OCI-LY7 (cell line): ENCODE data around the gene DHX29. TPM values are rescaled to one million over a fixed set of nuclear protein-coding genes. Genes with fewer than 3 reads are reported as not detected.

Experiments used
- BruUV-seq: library from RNA; stranded (reverse); fragments of 400-500 nt; replicated peaks from 2 replicates; lab custom pipeline; 2021; lab: Mats Ljungman, UMichigan
- CTCF ChIA-PET: fragments of 300-600 bp; sonication (Branson Sonifier 250); formaldehyde crosslinking; loops from one replicate; lab custom pipeline; 2022; ENCODE audit warnings: antibody characterized with exemption; ENCODE audit not compliant: unreplicated experiment; lab: Charles Lee
- POLR2A ChIA-PET: fragments of 300-600 bp; sonication (Branson Sonifier 250); formaldehyde crosslinking; loops from one replicate; lab custom pipeline; 2022; ENCODE audit warnings: antibody characterized with exemption; lab: Charles Lee
- DNase-seq: peaks from one replicate; pipeline ENCODE4 v3.0.0-alpha.2; 2015; ENCODE audit warnings: low spot score
- H2AFZ ChIP-seq: fragments of 200-600 bp; sonication (generic), shearing (Covaris generic); 2 replicates; pipeline ENCODE4 v1.6.1; 2014; ENCODE audit warnings: mild to moderate bottlenecking, antibody characterized with exemption, low read length, moderate library complexity
- H3K27ac ChIP-seq: fragments of 200-600 bp; sonication (generic); 2 replicates; pipeline ENCODE4 v1.5.1; 2014; ENCODE audit warnings: mixed run types, low read depth, mild to moderate bottlenecking, moderate library complexity, low read length, inconsistent platforms; ENCODE audit not compliant: poor library complexity, severe bottlenecking
- H3K36me3 ChIP-seq: fragments of 200-600 bp; sonication (generic); 2 replicates; pipeline ENCODE4 v1.6.1; 2014; ENCODE audit warnings: mild to moderate bottlenecking, antibody characterized with exemption, low read length, moderate library complexity, mixed read lengths; ENCODE audit not compliant: insufficient read depth
- H3K4me1 ChIP-seq: fragments of 200-600 bp; sonication (generic); 2 replicates; pipeline ENCODE4 v1.5.1; 2014; ENCODE audit warnings: mild to moderate bottlenecking, low read length; ENCODE audit not compliant: insufficient read depth, poor library complexity, severe bottlenecking
- H3K4me2 ChIP-seq: fragments of 200-600 bp; sonication (generic); 2 replicates; pipeline ENCODE4 v1.6.1; 2014; ENCODE audit warnings: mild to moderate bottlenecking, low read length
- H3K4me3 ChIP-seq: fragments of 200-600 bp; sonication (generic); 2 replicates; pipeline ENCODE4 v1.5.1; 2014; ENCODE audit warnings: mild to moderate bottlenecking, low read depth, low read length; ENCODE audit not compliant: poor library complexity, severe bottlenecking
- H3K79me2 ChIP-seq: fragments of 200-600 bp; sonication (generic); 2 replicates; pipeline ENCODE4 v1.6.1; 2016; ENCODE audit warnings: low read depth, mild to moderate bottlenecking, low read length, moderate library complexity, mixed read lengths; ENCODE audit not compliant: insufficient read depth
- H3K9me2 ChIP-seq: fragments of 200-600 bp; sonication (generic); 2 replicates; pipeline ENCODE4 v1.6.1; 2016; ENCODE audit warnings: mild to moderate bottlenecking, low read length, mixed read lengths; ENCODE audit not compliant: insufficient read depth
- H3K9me3 ChIP-seq: fragments of 200-600 bp; sonication (generic); 2 replicates; pipeline ENCODE4 v1.6.1; 2014; ENCODE audit warnings: mild to moderate bottlenecking, mixed run types, low read length, mixed read lengths
- H4K20me1 ChIP-seq: fragments of 200-600 bp; sonication (generic); 2 replicates; pipeline ENCODE4 v1.6.1; 2014; ENCODE audit warnings: mild to moderate bottlenecking, antibody characterized with exemption, low read length, moderate library complexity, mixed read lengths; ENCODE audit not compliant: insufficient read depth
- EZH2phosphoT487 ChIP-seq: fragments of 200-600 bp; sonication (generic); IDR thresholded peaks from 2 replicates; pipeline ENCODE4 v1.6.1; 2018; ENCODE audit warnings: low read depth, borderline replicate concordance, mild to moderate bottlenecking, mixed run types, antibody characterized with exemption, low read length, moderate library complexity, mixed read lengths
- intact Hi-C: fragments of 100-400 bp; cut with micrococcal nuclease; formaldehyde crosslinking; loops from one replicate; pipeline ENCODE4 v1.10.0; 2022; ENCODE audit not compliant: unreplicated experiment
- total RNA-seq, 2 experiments: library from RNA; depleted of rRNA in 1 of 2; stranded (reverse); fragments of >200 nt in 1 of 2; shearing (Covaris generic) in 1 of 2; gene quantifications; 2 replicates each; pipeline ENCODE4 v1.2.3, GENCODE V29; 2014 to 2022
- TF ChIP-seq, protein P1 (sequence below): fragments of 200-600 bp; sonication (generic); conservative IDR thresholded peaks from 2 replicates; pipeline ENCODE4 v1.5.1; 2014; ENCODE audit warnings: mild to moderate bottlenecking, antibody characterized with exemption, low read length, moderate library complexity, mixed read lengths

DHX29 gene
- total RNA-seq, 2 experiments from 2014 or later: 12.7 to 19.9 TPM

DNA sequence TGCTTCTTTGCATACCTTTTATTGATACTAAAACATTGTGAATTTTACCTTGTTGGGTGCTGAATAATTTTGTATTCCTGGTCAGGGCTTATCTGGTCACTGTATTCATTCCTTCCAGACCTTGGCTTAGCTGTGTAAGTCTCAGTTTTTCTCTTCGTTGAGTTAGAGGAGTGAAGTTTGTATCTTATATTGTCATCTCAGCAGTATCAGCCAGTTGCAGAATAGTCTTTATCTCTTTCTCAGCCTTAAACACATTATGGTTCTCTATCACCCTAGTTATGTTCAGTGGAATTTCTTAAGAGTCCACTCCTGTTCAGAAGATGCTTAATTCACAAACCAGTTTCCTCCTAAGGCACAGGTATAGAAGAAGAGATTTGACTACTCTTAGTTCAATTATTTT, 25.5 kb upstream of the DHX29 start:
- Histone ChIP-seq H2AFZ (no peak overlapping the region), H3K79me2 (peaks cover 91% of the 10 kb centered on the region), H4K20me1 (peaks cover 16% of the 10 kb centered on the region; the same call in 1 of the 2 replicates), H3K9me3 (no peaks in the 10 kb centered on the region), H3K36me3 (peaks cover 92% of the 10 kb centered on the region), H3K4me3 (no peak overlapping the region), H3K9me2 (no peaks in the 10 kb centered on the region), H3K27ac (no peak overlapping the region), H3K4me1 (no peaks in the 10 kb centered on the region), H3K4me2 (no peak overlapping the region)
- TF ChIP-seq EZH2phosphoT487: no peak
- TF ChIP-seq, protein P1, sequence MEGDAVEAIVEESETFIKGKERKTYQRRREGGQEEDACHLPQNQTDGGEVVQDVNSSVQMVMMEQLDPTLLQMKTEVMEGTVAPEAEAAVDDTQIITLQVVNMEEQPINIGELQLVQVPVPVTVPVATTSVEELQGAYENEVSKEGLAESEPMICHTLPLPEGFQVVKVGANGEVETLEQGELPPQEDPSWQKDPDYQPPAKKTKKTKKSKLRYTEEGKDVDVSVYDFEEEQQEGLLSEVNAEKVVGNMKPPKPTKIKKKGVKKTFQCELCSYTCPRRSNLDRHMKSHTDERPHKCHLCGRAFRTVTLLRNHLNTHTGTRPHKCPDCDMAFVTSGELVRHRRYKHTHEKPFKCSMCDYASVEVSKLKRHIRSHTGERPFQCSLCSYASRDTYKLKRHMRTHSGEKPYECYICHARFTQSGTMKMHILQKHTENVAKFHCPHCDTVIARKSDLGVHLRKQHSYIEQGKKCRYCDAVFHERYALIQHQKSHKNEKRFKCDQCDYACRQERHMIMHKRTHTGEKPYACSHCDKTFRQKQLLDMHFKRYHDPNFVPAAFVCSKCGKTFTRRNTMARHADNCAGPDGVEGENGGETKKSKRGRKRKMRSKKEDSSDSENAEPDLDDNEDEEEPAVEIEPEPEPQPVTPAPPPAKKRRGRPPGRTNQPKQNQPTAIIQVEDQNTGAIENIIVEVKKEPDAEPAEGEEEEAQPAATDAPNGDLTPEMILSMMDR: no peak
- ChIA-PET POLR2A (no interaction called here), CTCF (no interaction called here)
- no TSS peak for BruUV-seq
- intact Hi-C loops: no loop called here
- DNase-seq: no peak

DNA sequence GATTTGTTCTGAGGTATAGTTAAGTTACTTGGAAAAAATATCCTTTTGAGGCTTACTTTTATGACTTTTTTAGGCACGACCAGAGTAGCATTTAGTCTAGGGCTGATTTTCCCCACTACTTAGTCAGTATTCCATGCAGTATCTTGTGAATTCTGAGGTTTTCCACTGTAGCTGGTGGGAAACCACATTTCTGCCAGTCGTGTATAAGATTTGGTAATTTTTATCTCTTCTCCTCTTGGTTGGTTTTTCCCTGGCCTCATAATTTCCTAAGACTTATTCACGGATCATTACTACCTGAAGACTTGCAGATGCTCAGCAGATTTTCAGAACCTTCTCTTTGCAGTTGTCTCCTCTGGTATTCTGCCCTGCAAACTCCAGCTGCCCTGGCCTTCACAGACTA, 23.8 kb upstream of the DHX29 start:
- Histone ChIP-seq H2AFZ (no peak overlapping the region), H3K79me2 (peaks cover 81% of the 10 kb centered on the region), H3K4me3 (no peak overlapping the region), H3K4me2 (no peak overlapping the region), H3K36me3 (peaks cover 96% of the 10 kb centered on the region), H4K20me1 (peaks cover 16% of the 10 kb centered on the region; the same call in 1 of the 2 replicates), H3K4me1 (no peaks in the 10 kb centered on the region), H3K27ac (no peak overlapping the region), H3K9me2 (no peaks in the 10 kb centered on the region), H3K9me3 (no peaks in the 10 kb centered on the region)
- no peak for DNase-seq
- ChIA-PET CTCF (no interaction called here), POLR2A (no interaction called here)
- TF ChIP-seq, protein P1: no peak
- TF ChIP-seq EZH2phosphoT487: no peak
- BruUV-seq: no TSS peak
- intact Hi-C loops: no loop called here

DNA sequence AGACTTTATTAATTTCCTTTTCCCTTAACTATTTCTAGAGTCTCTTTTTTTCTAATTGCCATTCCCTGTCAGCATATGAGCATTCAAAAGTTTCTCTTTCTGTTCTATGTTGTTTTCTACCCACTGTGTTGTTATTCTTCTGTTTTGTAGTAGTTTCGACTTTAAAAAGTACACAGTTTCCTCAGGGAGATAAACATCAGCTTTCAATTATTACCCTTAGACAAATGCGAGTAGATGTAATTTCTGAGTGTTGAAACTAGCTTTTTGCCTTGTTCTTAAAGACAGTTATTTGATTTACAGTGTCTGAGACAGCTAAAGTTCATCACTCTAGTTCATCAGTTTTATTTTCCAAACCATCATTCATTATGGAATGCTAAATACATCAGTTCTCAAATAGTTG, 19.8 kb upstream of the DHX29 start:
- intact Hi-C loops: loop anchor here (5.0 to 10.0 kb wide), 2 partner anchors 208 to 365 kb away; partner anchors contain the start of gene PLPP1
- ChIA-PET CTCF (no interaction called here), POLR2A (interaction anchor here (0.5 to 1.5 kb wide), 3 partner anchors 20 to 855 kb away, joined by 3 to 5 read pairs (median 4); partner anchors contain the start of gene DHX29)
- Histone ChIP-seq H3K36me3 (peaks cover 97% of the 10 kb centered on the region), H3K4me2 (no peak overlapping the region), H3K27ac (no peak overlapping the region), H3K4me1 (no peaks in the 10 kb centered on the region), H4K20me1 (no peaks in the 10 kb centered on the region), H3K9me2 (no peaks in the 10 kb centered on the region), H2AFZ (no peak overlapping the region), H3K9me3 (no peaks in the 10 kb centered on the region), H3K4me3 (no peak overlapping the region), H3K79me2 (peaks cover 75% of the 10 kb centered on the region)
- no TSS peak for BruUV-seq
- TF ChIP-seq, protein P1: no peak
- TF ChIP-seq EZH2phosphoT487: no peak
- no peak for DNase-seq
